Breast epithelium (tissue), 3 donors: Measurements from ENCODE around the gene CYP26C1.

ENCODE experiments used
- POLR2A ChIP-seq: fragments of 450-650 bp; IDR thresholded peaks from one replicate; pipeline ENCODE4 v1.6.1; 2016; ENCODE audit warnings: antibody characterized with exemption, mild to moderate bottlenecking, moderate library complexity
- TF ChIP-seq, protein P1 (sequence below), 3 donors: fragments of 450-650 bp; IDR thresholded peaks; one replicate each; pipeline ENCODE4 v1.5.1; 2016 to 2017; ENCODE audit warnings: antibody characterized with exemption in 3 of 3, mild to moderate bottlenecking in 3 of 3, moderate library complexity in 3 of 3

DNA sequence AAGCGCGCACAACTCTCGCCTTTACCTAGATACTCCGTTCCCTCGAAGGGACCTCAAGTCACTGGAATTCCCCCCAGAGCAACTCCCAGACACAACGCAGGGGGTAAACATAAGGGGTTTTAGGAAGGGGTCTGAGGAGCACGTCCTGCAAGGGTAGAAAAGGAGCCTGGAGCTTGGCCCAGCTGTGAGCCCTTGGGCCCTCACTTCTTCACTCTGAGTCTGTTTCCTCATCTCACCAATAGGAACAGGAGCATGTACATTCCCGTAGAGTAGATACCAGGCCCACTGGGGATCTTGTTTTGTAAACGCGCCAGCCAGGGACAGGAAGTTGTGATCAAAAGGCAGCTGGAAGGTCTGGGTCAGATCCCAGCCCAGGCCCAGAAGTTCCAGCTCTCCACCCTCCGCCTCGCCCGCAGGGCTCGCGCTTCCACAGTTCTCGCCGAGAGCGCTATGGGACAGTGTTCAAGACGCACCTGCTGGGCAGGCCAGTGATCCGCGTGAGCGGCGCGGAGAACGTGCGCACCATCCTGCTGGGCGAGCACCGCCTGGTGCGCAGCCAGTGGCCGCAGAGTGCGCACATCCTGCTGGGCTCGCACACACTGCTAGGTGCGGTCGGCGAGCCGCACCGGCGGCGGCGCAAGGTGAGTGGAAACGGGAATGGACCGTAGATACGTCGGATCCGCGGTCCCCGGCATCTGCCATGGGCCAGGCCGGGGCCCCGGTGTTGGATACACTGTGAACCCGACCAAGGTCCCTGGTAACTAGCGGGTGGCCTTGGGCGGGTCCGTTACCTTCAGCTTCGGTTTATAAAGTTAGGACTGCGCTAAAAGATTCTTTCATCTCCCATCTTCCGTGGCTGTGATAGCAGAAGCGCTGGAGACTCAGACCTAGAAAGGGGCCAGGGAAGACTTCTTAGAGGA is 1.3 kb downstream of the CYP26C1 start:
- TF ChIP-seq, protein P1, sequence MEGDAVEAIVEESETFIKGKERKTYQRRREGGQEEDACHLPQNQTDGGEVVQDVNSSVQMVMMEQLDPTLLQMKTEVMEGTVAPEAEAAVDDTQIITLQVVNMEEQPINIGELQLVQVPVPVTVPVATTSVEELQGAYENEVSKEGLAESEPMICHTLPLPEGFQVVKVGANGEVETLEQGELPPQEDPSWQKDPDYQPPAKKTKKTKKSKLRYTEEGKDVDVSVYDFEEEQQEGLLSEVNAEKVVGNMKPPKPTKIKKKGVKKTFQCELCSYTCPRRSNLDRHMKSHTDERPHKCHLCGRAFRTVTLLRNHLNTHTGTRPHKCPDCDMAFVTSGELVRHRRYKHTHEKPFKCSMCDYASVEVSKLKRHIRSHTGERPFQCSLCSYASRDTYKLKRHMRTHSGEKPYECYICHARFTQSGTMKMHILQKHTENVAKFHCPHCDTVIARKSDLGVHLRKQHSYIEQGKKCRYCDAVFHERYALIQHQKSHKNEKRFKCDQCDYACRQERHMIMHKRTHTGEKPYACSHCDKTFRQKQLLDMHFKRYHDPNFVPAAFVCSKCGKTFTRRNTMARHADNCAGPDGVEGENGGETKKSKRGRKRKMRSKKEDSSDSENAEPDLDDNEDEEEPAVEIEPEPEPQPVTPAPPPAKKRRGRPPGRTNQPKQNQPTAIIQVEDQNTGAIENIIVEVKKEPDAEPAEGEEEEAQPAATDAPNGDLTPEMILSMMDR (IDR thresholded peaks at IDR 0.05), result no peak
- TF ChIP-seq POLR2A, result no peak
